M059J (cell line): ENCODE measurements around the gene CCDC6. TPM values are rescaled to one million over a fixed set of nuclear protein-coding genes. Genes with fewer than 3 reads are reported as not detected.
A peak's percentile ranks its signal among the peaks of the same experiment; 100 is the strongest.
"Not testable (repeated sequence)": the region's sequence is repeated elsewhere in the genome, so short reads cannot be mapped to it uniquely, and the experiment has no call there.

Experiments used
- DNase-seq: peaks from one replicate; pipeline ENCODE4 v3.0.0-alpha.2; 2012; ENCODE audit warnings: low read depth
- total RNA-seq: library from RNA; depleted of rRNA; stranded (reverse); fragments of >200 nt; shearing (Covaris generic); gene quantifications from 2 replicates; pipeline ENCODE4 v1.2.3, GENCODE V29; 2014

The CCDC6 gene
- total RNA-seq, 1 experiment from 2014 or later, result 18.6 TPM

- DNase-seq, result no peak
Measured at GRCh38 chr10:59880971-59881510, 25.3 kb downstream of the CCDC6 start.

- DNase-seq, result no peak
Measured at GRCh38 chr10:59880019-59880717, 26.2 kb downstream of the CCDC6 start.

GRCh38 chr10:59879363-59879913, 26.9 kb downstream of the CCDC6 start:
- DNase-seq, result no peak

GRCh38 chr10:59878915-59879314, 27.4 kb downstream of the CCDC6 start:
- no peak for DNase-seq

- DNase-seq, result no peak
Measured at GRCh38 chr10:59878289-59878688, 28.1 kb downstream of the CCDC6 start.

- no peak for DNase-seq
Measured at GRCh38 chr10:59877191-59877671, 29.1 kb downstream of the CCDC6 start.

GRCh38 chr10:59876695-59877094, 29.7 kb downstream of the CCDC6 start:
- DNase-seq, result no peak

- not testable (repeated sequence) for DNase-seq
Measured at GRCh38 chr10:59876208-59876607, 30.1 kb downstream of the CCDC6 start.

- DNase-seq, result no peak
Measured at GRCh38 chr10:59873896-59874295, 32.5 kb downstream of the CCDC6 start.

- peak; percentile 58 for DNase-seq
Measured at GRCh38 chr10:59872892-59873463, 33.4 kb downstream of the CCDC6 start.

GRCh38 chr10:59870152-59870551, 36.2 kb downstream of the CCDC6 start:
- no peak for DNase-seq

- DNase-seq, result no peak
Measured at GRCh38 chr10:59869594-59869940, 36.8 kb downstream of the CCDC6 start.

GRCh38 chr10:59868696-59869593, 37.4 kb downstream of the CCDC6 start:
- DNase-seq, result no peak

- DNase-seq, result no peak
Measured at GRCh38 chr10:59867590-59867989, 38.8 kb downstream of the CCDC6 start.

GRCh38 chr10:59865101-59865500, 41.3 kb downstream of the CCDC6 start:
- peak; percentile 16 for DNase-seq

- no peak for DNase-seq
Measured at GRCh38 chr10:59864141-59864962, 42.0 kb downstream of the CCDC6 start.

GRCh38 chr10:59859570-59859969, 46.8 kb downstream of the CCDC6 start:
- DNase-seq, result no peak

GRCh38 chr10:59857921-59858320, 48.4 kb downstream of the CCDC6 start:
- DNase-seq, result no peak

- DNase-seq, result peak; percentile 30
Measured at GRCh38 chr10:59857049-59857448, 49.3 kb downstream of the CCDC6 start.

GRCh38 chr10:59856104-59856503, 50.3 kb downstream of the CCDC6 start:
- DNase-seq, result no peak

- no peak for DNase-seq
Measured at GRCh38 chr10:59854571-59854970, 51.8 kb downstream of the CCDC6 start.
